Measurements from ENCODE around the gene ZNF664. TPM values are rescaled to one million over a fixed set of nuclear protein-coding genes. Genes with fewer than 3 reads are reported as not detected.

The ZNF664 gene
- total and polyA plus RNA-seq, 2 of the 4 experiments (the other 2 are of a cell fraction): 29.9 to 32.6 TPM

- intact Hi-C loops (cut with micrococcal nuclease): no loop called here
- no peak overlapping the region for H3K18ac ChIP-seq (ENCODE audit: low read depth, low read length)
- H4K20me1 ChIP-seq (ENCODE audit: insufficient read depth, low read length): no peaks in the 10 kb centered on the region
- 91% methylated on average over 6 of the region's 11 CpGs; no CpG with 5 or more reads in 1 of the 2 experiments for WGBS, 2 experiments (ENCODE audit: extremely low coverage in 2 of 2, insufficient read length in 1 of 2)
- H3K9me1 ChIP-seq (ENCODE audit: insufficient read depth, low read length): peaks cover 6% of the 10 kb centered on the region; the same call in 1 of the 2 replicates
- H4K5ac ChIP-seq (ENCODE audit: low read depth, low read length): no peak overlapping the region
- no peak overlapping the region for H2BK5ac ChIP-seq (ENCODE audit: low read depth, low read length, poor library complexity, severe bottlenecking)
- H3K23ac ChIP-seq (ENCODE audit: low read depth, low read length): no peak overlapping the region
- H3K4ac ChIP-seq (ENCODE audit: low read depth, low read length): no peak overlapping the region
- BruUV-seq (replicated peaks): no TSS peak
- H2BK15ac ChIP-seq (ENCODE audit: low read depth, low read length): no peak overlapping the region
- no peak overlapping the region for H4K8ac ChIP-seq (ENCODE audit: low read depth in 2 of 2, low read length in 2 of 2)
- H3K4me1 ChIP-seq (ENCODE audit: control insufficient read depth, insufficient read depth, low read length): peaks cover 6% of the 10 kb centered on the region
- no peaks in the 10 kb centered on the region; the same call in 1 of the 2 replicates for H3K9me3 ChIP-seq (ENCODE audit: control insufficient read depth, insufficient read depth, low read length)
- ChIA-PET CTCF (no interaction called here), POLR2A (ENCODE audit: unreplicated experiment) (no interaction called here)
- in situ Hi-C loops (cut with MboI; ENCODE audit: low sequenced_read_pairs): no loop called here
- ATAC-seq (ENCODE audit: low read depth) (no peak), DNase-seq (no peak)
- no peak for TF ChIP-seq NFE2L2 (IDR thresholded peaks at IDR 0.05; ENCODE audit: low read depth, low read length)
- TF ChIP-seq CTCF (conservative IDR thresholded peaks at IDR 0.05; ENCODE audit: low read depth, low read length): no peak
- no peak for TF ChIP-seq POLR2A (IDR thresholded peaks at IDR 0.05; ENCODE audit: low read depth, low read length)
- no peak for TF ChIP-seq MAZ (IDR thresholded peaks at IDR 0.05; ENCODE audit: borderline replicate concordance, low read depth, low read length)
- TF ChIP-seq BHLHE40 (IDR thresholded peaks at IDR 0.05; ENCODE audit: low read depth, low read length): no peak
- TF ChIP-seq MAFK (IDR thresholded peaks at IDR 0.05; ENCODE audit: low read depth, low read length): no peak
- TF ChIP-seq FOS (IDR thresholded peaks at IDR 0.05; ENCODE audit: low read depth, low read length): no peak
- no peak for TF ChIP-seq USF2 (IDR thresholded peaks at IDR 0.05; ENCODE audit: low read depth, low read length)
- TF ChIP-seq ELK1 (IDR thresholded peaks at IDR 0.05; ENCODE audit: borderline replicate concordance, low read depth, low read length): no peak
- no peak for TF ChIP-seq RAD21 (IDR thresholded peaks at IDR 0.05; ENCODE audit: low read length)
- TF ChIP-seq RCOR1 (IDR thresholded peaks at IDR 0.05; ENCODE audit: insufficient replicate concordance, low read length): no peak
- no peak for TF ChIP-seq MXI1 (IDR thresholded peaks at IDR 0.05; ENCODE audit: borderline replicate concordance, low read depth, low read length)
- H3K56ac ChIP-seq (ENCODE audit: extremely low read depth, insufficient read depth, low read length): no peak overlapping the region
- H3K4me3 ChIP-seq (ENCODE audit: insufficient read depth, low read depth, low read length): no peak overlapping the region
- H2BK20ac ChIP-seq (ENCODE audit: low read depth, low read length): no peak overlapping the region
- peaks cover 20% of the 10 kb centered on the region; the same call in 1 of the 2 replicates for H3K36me3 ChIP-seq (ENCODE audit: control insufficient read depth, insufficient read depth, low read length)
- H2AK5ac ChIP-seq (ENCODE audit: low read depth, low read length): no peak overlapping the region
- dilution Hi-C loops (cut with HindIII; ENCODE audit: low sequenced_read_pairs, unreplicated experiment): no loop called here
- no peaks in the 10 kb centered on the region for H3K27me3 ChIP-seq (ENCODE audit: control insufficient read depth, insufficient read depth, low read length)
- H2AK9ac ChIP-seq (replicated peaks; ENCODE audit: low read depth, low read length, poor library complexity): no peak overlapping the region
- H2BK120ac ChIP-seq (ENCODE audit: low read depth, low read length): no peak overlapping the region
- H3K9ac ChIP-seq (ENCODE audit: low read depth, low read length): no peak overlapping the region
- H3K14ac ChIP-seq (replicated peaks; ENCODE audit: low read depth, low read length): no peak overlapping the region
- H3K4me2 ChIP-seq (ENCODE audit: low read depth, low read length): no peak overlapping the region
- H2AFZ ChIP-seq (replicated peaks; ENCODE audit: low read length, poor library complexity): no peak overlapping the region
- H3K79me1 ChIP-seq (ENCODE audit: low read depth in 1 of 2, low read length in 2 of 2): peaks cover 0 to 3% of the 10 kb centered on the region in 2 experiments; a peak in 1 of 4 replicates
- H4K91ac ChIP-seq (ENCODE audit: insufficient read depth, low read depth, low read length): no peak overlapping the region
- no peak overlapping the region for H3K27ac ChIP-seq (ENCODE audit: insufficient read depth, low read length)
Observed at GRCh38 chr12:123934016-123934620, 38.9 kb upstream of the ZNF664 start.

Measured in IMR-90 (cell line).